HEK293T (cell line): ENCODE measurements around the gene GBE1.

Experiments
- ARNT ChIP-seq: fragments of 450-650 bp; IDR thresholded peaks from 2 replicates; pipeline ENCODE4 v1.6.1; 2017; ENCODE audit warnings: mild to moderate bottlenecking
- BHLHE40 ChIP-seq: fragments of 450-650 bp; IDR thresholded peaks from 2 replicates; pipeline ENCODE4 v1.6.1; 2016; ENCODE audit warnings: mild to moderate bottlenecking, moderate library complexity, borderline replicate concordance
- CTBP1 ChIP-seq: fragments of 450-650 bp; IDR thresholded peaks from 2 replicates; pipeline ENCODE4 v1.6.1; 2016; ENCODE audit warnings: borderline replicate concordance
- ELF4 ChIP-seq: fragments of 450-650 bp; IDR thresholded peaks from 2 replicates; pipeline ENCODE4 v1.6.1; 2017; ENCODE audit warnings: antibody characterized with exemption
- FOXK2 ChIP-seq: fragments of 450-650 bp; IDR thresholded peaks from 2 replicates; pipeline ENCODE4 v1.6.1; 2016; ENCODE audit warnings: mild to moderate bottlenecking
- FOXM1 ChIP-seq: fragments of 450-650 bp; IDR thresholded peaks from 2 replicates; pipeline ENCODE4 v1.6.1; 2017; ENCODE audit warnings: mild to moderate bottlenecking, borderline replicate concordance
- HDGF ChIP-seq: fragments of 450-650 bp; IDR thresholded peaks from 2 replicates; pipeline ENCODE4 v1.6.1; 2017; ENCODE audit warnings: antibody characterized with exemption, borderline replicate concordance
- LEF1 ChIP-seq: fragments of 450-650 bp; IDR thresholded peaks from 2 replicates; pipeline ENCODE4 v1.6.1; 2017; ENCODE audit warnings: mild to moderate bottlenecking, borderline replicate concordance
- NFRKB ChIP-seq: fragments of 450-650 bp; IDR thresholded peaks from 2 replicates; pipeline ENCODE4 v1.6.1; 2016; ENCODE audit warnings: mild to moderate bottlenecking, moderate library complexity
- SP1 ChIP-seq: fragments of 450-650 bp; IDR thresholded peaks from 2 replicates; pipeline ENCODE4 v1.6.1; 2017
- SUZ12 ChIP-seq: fragments of 450-650 bp; IDR thresholded peaks from 2 replicates; pipeline ENCODE4 v1.6.1; 2016; ENCODE audit warnings: mild to moderate bottlenecking
- TARDBP ChIP-seq: fragments of 450-650 bp; IDR thresholded peaks from 2 replicates; pipeline ENCODE4 v1.6.1; 2016
- TF ChIP-seq, protein P1 (sequence below): fragments of 450-650 bp; IDR thresholded peaks from 2 replicates; pipeline ENCODE4 v1.6.1; 2016

DNA sequence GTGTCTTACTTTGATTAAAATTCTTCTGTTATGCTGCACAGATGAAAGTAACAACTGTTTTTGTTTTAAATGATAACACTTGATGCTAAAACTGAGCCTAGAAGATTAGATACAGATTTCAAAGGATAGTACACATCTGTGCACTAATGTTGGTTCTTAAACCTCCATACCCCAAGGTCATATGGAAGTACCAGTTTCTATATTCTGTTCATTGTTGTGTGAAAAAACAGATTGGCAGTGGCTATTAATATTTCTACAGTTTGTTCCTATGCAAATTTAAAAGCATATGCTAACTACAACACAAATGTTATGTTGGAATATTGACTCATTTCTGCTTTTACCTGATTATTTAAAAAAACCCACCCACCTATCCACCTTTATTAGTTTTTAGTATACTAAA lies 32.0 kb upstream of the GBE1 start:
- TF ChIP-seq SP1 (no peak), FOXK2 (no peak), TARDBP (no peak), BHLHE40 (no peak), ARNT (no peak), FOXM1 (no peak), NFRKB (no peak), ELF4 (no peak), HDGF (no peak), SUZ12 (no peak), CTBP1 (no peak), LEF1 (no peak)
- TF ChIP-seq, protein P1, sequence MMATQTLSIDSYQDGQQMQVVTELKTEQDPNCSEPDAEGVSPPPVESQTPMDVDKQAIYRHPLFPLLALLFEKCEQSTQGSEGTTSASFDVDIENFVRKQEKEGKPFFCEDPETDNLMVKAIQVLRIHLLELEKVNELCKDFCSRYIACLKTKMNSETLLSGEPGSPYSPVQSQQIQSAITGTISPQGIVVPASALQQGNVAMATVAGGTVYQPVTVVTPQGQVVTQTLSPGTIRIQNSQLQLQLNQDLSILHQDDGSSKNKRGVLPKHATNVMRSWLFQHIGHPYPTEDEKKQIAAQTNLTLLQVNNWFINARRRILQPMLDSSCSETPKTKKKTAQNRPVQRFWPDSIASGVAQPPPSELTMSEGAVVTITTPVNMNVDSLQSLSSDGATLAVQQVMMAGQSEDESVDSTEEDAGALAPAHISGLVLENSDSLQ, result no peak
